SK-N-SH treated with all-trans-retinoic acid at 6 μM for 48 hours (cell line): ENCODE measurements around the gene SMIM29.

Experiments
- ATAC-seq: fragments of 200-7000 bp; cut with Tn5 transposase; 3 replicates; pipeline ENCODE4 v1.9.1; 2020; ENCODE audit warnings: mild to moderate bottlenecking, moderate library complexity
- ARNTL ChIP-seq: fragments of 450-650 bp; formaldehyde crosslinking; IDR thresholded peaks from 2 replicates; pipeline ENCODE4 v1.5.0; 2020; ENCODE audit warnings: low read depth, mild to moderate bottlenecking, moderate library complexity, borderline replicate concordance
- BACH2 ChIP-seq: fragments of 250-450 bp; sonication (Bioruptor Pico); IDR thresholded peaks from 2 replicates; pipeline ENCODE4 v1.9.0; 2021; ENCODE audit warnings: mild to moderate bottlenecking, borderline replicate concordance
- CSDC2 ChIP-seq: fragments of 250-450 bp; sonication (Bioruptor Pico); IDR thresholded peaks from 2 replicates; pipeline ENCODE4 v1.5.0; 2020; ENCODE audit warnings: mild to moderate bottlenecking, moderate library complexity
- ESRRG ChIP-seq: fragments of 250-450 bp; sonication (Bioruptor Pico); IDR thresholded peaks from 2 replicates; pipeline ENCODE4 v1.6.1; 2021; ENCODE audit warnings: mild to moderate bottlenecking
- GLIS3 ChIP-seq: fragments of 250-450 bp; sonication (Bioruptor Pico); IDR thresholded peaks from 2 replicates; pipeline ENCODE4 v1.5.0; 2020; ENCODE audit warnings: mild to moderate bottlenecking, moderate library complexity
- ISL1 ChIP-seq: fragments of 250-450 bp; sonication (Bioruptor Pico); IDR thresholded peaks from 2 replicates; pipeline ENCODE4 v2.1.2; 2022; ENCODE audit warnings: mild to moderate bottlenecking, moderate library complexity
- OSR1 ChIP-seq: fragments of 250-450 bp; sonication (Bioruptor Pico); IDR thresholded peaks from 2 replicates; pipeline ENCODE4 v1.8.0; 2022; ENCODE audit warnings: moderate library complexity, mild to moderate bottlenecking, inconsistent platforms
- PPARA ChIP-seq: fragments of 250-450 bp; sonication (Bioruptor Pico); IDR thresholded peaks from 2 replicates; pipeline ENCODE4 v1.5.0; 2020; ENCODE audit warnings: mild to moderate bottlenecking, borderline replicate concordance
- SNAI2 ChIP-seq: fragments of 250-450 bp; sonication (Bioruptor Pico); IDR thresholded peaks from 2 replicates; pipeline ENCODE4 v1.5.0; 2020; ENCODE audit warnings: mild to moderate bottlenecking, moderate library complexity
- TCF4 ChIP-seq: fragments of 250-450 bp; sonication (Bioruptor Pico); IDR thresholded peaks from 2 replicates; pipeline ENCODE4 v1.8.0; 2021; ENCODE audit warnings: mild to moderate bottlenecking, moderate library complexity, borderline replicate concordance
- TOX ChIP-seq: fragments of 250-450 bp; sonication (Bioruptor Pico); IDR thresholded peaks from 2 replicates; pipeline ENCODE4 v1.8.0; 2021; ENCODE audit warnings: mild to moderate bottlenecking, moderate library complexity, borderline replicate concordance
- TSHZ2 ChIP-seq: fragments of 250-450 bp; sonication (Bioruptor Pico); IDR thresholded peaks from 2 replicates; pipeline ENCODE4 v1.5.0; 2020; ENCODE audit warnings: mild to moderate bottlenecking, moderate library complexity
- ZC3H10 ChIP-seq: fragments of 250-450 bp; sonication (Bioruptor Pico); IDR thresholded peaks from 2 replicates; pipeline ENCODE4 v1.5.1; 2021; ENCODE audit warnings: mild to moderate bottlenecking, moderate library complexity
- ZFP30 ChIP-seq: fragments of 450-650 bp; formaldehyde crosslinking; IDR thresholded peaks from 2 replicates; pipeline ENCODE4 v1.5.0; 2022; ENCODE audit warnings: mild to moderate bottlenecking, moderate library complexity
- ZNF565 ChIP-seq: fragments of 450-650 bp; formaldehyde crosslinking; conservative IDR thresholded peaks from 2 replicates; pipeline ENCODE4 v1.5.0; 2020; ENCODE audit warnings: low read depth, mild to moderate bottlenecking, moderate library complexity
- ZNF70 ChIP-seq: fragments of 450-650 bp; formaldehyde crosslinking; IDR thresholded peaks from 2 replicates; pipeline ENCODE4 v1.5.0; 2020; ENCODE audit warnings: mild to moderate bottlenecking, moderate library complexity
- ZNF8 ChIP-seq: fragments of 450-650 bp; formaldehyde crosslinking; IDR thresholded peaks from 2 replicates; pipeline ENCODE4 v1.5.0; 2020; ENCODE audit warnings: mild to moderate bottlenecking, moderate library complexity
- TF ChIP-seq, protein P1 (sequence below): fragments of 250-450 bp; sonication (Bioruptor Pico); IDR thresholded peaks from 2 replicates; pipeline ENCODE4 v1.5.1; 2020; ENCODE audit warnings: low read depth, mild to moderate bottlenecking, moderate library complexity
- TF ChIP-seq, protein P2 (sequence below): fragments of 250-450 bp; sonication (Bioruptor Pico); IDR thresholded peaks from 2 replicates; pipeline ENCODE4 v1.5.1; 2021; ENCODE audit warnings: mild to moderate bottlenecking, moderate library complexity
- TF ChIP-seq, protein P3 (sequence below): fragments of 250-450 bp; sonication (Bioruptor Pico); IDR thresholded peaks from 2 replicates; pipeline ENCODE4 v1.8.0; 2020; ENCODE audit warnings: mild to moderate bottlenecking, moderate library complexity, borderline replicate concordance
- TF ChIP-seq, protein P4 (sequence below): fragments of 250-450 bp; sonication (Bioruptor Pico); IDR thresholded peaks from 2 replicates; pipeline ENCODE4 v1.8.0; 2021; ENCODE audit warnings: low read depth, mild to moderate bottlenecking, moderate library complexity, borderline replicate concordance

SMIM29 gene

GRCh38 chr6:34248727-34249468 is at the start of gene SMIM29:
TSS of gene SMIM29 (minus strand) at chr6:34249006. CDS start at chr6:34247791, 1,215 bp downstream.
- TF ChIP-seq TOX (CRISPR knock-in tag) (no peak), SNAI2 (CRISPR knock-in tag) (no peak), ESRRG (CRISPR knock-in tag) (no peak), ZNF8 (no peak), ZC3H10 (CRISPR knock-in tag) (no peak), ZNF70 (CRISPR knock-in tag) (no peak), ZNF565 (no peak), OSR1 (CRISPR knock-in tag) (no peak), GLIS3 (CRISPR knock-in tag) (no peak)
- ATAC-seq = peak; percentile 81

- ATAC-seq = no peak
- TF ChIP-seq ESRRG (CRISPR knock-in tag) = no peak
- TF ChIP-seq ISL1 (CRISPR knock-in tag) = no peak
- TF ChIP-seq ZC3H10 (CRISPR knock-in tag) = no peak
These were observed 46.9 kb upstream of the SMIM29 start for GRCh38 chr6:34295721-34296120.

DNA sequence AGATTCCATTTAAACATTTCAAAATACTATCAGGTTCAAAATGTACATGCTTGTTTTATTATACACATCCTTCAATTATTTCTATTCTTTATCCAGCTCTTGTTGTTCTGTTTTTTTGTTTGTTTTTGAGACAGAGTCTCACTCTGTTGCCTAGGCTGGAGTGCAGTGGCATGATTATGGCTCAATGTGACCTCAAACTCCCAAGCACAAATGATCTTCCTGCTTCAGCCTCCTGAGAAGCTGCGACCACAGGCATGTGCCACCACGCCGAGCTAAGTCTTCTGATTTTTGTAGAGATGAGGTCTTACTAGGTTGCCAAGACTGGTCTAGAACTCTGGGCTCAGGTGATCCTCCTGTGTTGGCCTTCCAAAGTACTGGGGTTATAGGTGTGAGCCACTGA is 44.1 kb upstream of the SMIM29 start:
- no peak for TF ChIP-seq ZC3H10 (CRISPR knock-in tag)
- no peak for TF ChIP-seq SNAI2 (CRISPR knock-in tag)
- TF ChIP-seq ARNTL = no peak
- TF ChIP-seq ZNF565 = no peak
- TF ChIP-seq, protein P1, sequence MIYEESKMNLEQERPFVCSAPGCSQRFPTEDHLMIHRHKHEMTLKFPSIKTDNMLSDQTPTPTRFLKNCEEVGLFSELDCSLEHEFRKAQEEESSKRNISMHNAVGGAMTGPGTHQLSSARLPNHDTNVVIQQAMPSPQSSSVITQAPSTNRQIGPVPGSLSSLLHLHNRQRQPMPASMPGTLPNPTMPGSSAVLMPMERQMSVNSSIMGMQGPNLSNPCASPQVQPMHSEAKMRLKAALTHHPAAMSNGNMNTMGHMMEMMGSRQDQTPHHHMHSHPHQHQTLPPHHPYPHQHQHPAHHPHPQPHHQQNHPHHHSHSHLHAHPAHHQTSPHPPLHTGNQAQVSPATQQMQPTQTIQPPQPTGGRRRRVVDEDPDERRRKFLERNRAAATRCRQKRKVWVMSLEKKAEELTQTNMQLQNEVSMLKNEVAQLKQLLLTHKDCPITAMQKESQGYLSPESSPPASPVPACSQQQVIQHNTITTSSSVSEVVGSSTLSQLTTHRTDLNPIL (CRISPR knock-in tag) = no peak
- TF ChIP-seq PPARA (CRISPR knock-in tag) = no peak
- TF ChIP-seq, protein P2, sequence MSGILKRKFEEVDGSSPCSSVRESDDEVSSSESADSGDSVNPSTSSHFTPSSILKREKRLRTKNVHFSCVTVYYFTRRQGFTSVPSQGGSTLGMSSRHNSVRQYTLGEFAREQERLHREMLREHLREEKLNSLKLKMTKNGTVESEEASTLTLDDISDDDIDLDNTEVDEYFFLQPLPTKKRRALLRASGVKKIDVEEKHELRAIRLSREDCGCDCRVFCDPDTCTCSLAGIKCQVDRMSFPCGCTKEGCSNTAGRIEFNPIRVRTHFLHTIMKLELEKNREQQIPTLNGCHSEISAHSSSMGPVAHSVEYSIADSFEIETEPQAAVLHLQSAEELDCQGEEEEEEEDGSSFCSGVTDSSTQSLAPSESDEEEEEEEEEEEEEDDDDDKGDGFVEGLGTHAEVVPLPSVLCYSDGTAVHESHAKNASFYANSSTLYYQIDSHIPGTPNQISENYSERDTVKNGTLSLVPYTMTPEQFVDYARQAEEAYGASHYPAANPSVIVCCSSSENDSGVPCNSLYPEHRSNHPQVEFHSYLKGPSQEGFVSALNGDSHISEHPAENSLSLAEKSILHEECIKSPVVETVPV (CRISPR knock-in tag) = no peak
- TF ChIP-seq, protein P3, sequence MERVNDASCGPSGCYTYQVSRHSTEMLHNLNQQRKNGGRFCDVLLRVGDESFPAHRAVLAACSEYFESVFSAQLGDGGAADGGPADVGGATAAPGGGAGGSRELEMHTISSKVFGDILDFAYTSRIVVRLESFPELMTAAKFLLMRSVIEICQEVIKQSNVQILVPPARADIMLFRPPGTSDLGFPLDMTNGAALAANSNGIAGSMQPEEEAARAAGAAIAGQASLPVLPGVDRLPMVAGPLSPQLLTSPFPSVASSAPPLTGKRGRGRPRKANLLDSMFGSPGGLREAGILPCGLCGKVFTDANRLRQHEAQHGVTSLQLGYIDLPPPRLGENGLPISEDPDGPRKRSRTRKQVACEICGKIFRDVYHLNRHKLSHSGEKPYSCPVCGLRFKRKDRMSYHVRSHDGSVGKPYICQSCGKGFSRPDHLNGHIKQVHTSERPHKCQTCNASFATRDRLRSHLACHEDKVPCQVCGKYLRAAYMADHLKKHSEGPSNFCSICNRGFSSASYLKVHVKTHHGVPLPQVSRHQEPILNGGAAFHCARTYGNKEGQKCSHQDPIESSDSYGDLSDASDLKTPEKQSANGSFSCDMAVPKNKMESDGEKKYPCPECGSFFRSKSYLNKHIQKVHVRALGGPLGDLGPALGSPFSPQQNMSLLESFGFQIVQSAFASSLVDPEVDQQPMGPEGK (CRISPR knock-in tag) = no peak
- TF ChIP-seq TOX (CRISPR knock-in tag) = no peak
- TF ChIP-seq BACH2 (CRISPR knock-in tag) = no peak
- no peak for TF ChIP-seq ESRRG (CRISPR knock-in tag)
- no peak for TF ChIP-seq TCF4
- no peak for TF ChIP-seq ZNF70 (CRISPR knock-in tag)
- no peak for TF ChIP-seq ISL1 (CRISPR knock-in tag)
- no peak for TF ChIP-seq TSHZ2 (CRISPR knock-in tag)
- ATAC-seq = no peak

DNA sequence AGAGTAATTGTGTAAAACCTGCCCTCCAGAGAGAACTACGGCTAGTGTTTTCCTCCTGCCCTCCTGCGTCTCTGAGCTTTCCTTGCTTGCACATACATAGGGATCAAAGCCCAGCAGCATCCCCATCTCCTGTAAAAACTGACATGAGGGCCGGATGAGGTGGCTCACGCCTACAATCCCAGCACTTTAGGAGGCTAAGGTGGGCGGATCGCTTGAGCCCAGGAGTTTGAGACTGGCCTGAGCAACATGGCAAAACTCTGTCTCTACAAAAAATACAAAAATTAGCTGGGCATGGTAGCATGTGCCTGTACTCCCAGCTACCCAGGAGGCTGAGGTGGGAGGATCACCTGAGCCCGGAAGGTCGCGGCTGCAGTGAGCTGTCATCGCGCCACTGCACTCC is 40.3 kb upstream of the SMIM29 start:
- ATAC-seq = no peak
- TF ChIP-seq ZC3H10 (CRISPR knock-in tag) = no peak
- TF ChIP-seq ZFP30 = no peak
- TF ChIP-seq ISL1 (CRISPR knock-in tag) = no peak
- TF ChIP-seq, protein P2 (CRISPR knock-in tag) = no peak
- TF ChIP-seq ESRRG (CRISPR knock-in tag) = no peak
- TF ChIP-seq TOX (CRISPR knock-in tag) = no peak
- TF ChIP-seq CSDC2 = no peak
- TF ChIP-seq, protein P4, sequence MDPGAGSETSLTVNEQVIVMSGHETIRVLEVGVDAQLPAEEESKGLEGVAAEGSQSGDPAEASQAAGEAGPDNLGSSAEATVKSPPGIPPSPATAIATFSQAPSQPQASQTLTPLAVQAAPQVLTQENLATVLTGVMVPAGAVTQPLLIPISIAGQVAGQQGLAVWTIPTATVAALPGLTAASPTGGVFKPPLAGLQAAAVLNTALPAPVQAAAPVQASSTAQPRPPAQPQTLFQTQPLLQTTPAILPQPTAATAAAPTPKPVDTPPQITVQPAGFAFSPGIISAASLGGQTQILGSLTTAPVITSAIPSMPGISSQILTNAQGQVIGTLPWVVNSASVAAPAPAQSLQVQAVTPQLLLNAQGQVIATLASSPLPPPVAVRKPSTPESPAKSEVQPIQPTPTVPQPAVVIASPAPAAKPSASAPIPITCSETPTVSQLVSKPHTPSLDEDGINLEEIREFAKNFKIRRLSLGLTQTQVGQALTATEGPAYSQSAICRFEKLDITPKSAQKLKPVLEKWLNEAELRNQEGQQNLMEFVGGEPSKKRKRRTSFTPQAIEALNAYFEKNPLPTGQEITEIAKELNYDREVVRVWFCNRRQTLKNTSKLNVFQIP (CRISPR knock-in tag) = no peak
- TF ChIP-seq OSR1 (CRISPR knock-in tag) = no peak
- TF ChIP-seq, protein P3 (CRISPR knock-in tag) = no peak
- no peak for TF ChIP-seq ARNTL
- TF ChIP-seq ZNF70 (CRISPR knock-in tag) = no peak
- TF ChIP-seq GLIS3 (CRISPR knock-in tag) = no peak
